DMS79 treated with DMSO at 0.1 percent for 48 hours (cell line): ENCODE measurements around the gene NAGPA.

Experiments
- DNase-seq: peaks from one replicate; lab custom pipeline; 2025; lab: John Stamatoyannopoulos, UW

Gene NAGPA

GRCh38 chr16:5002699-5003143, 31.0 kb downstream of the NAGPA start:
- DNase-seq, result no peak

- DNase-seq, result no peak
Observed at GRCh38 chr16:5001986-5002385, 31.7 kb downstream of the NAGPA start.

- DNase-seq, result no peak
Observed at GRCh38 chr16:5001571-5001970, 32.2 kb downstream of the NAGPA start.

GRCh38 chr16:5000573-5001001, 33.1 kb downstream of the NAGPA start:
- no peak for DNase-seq

DNA sequence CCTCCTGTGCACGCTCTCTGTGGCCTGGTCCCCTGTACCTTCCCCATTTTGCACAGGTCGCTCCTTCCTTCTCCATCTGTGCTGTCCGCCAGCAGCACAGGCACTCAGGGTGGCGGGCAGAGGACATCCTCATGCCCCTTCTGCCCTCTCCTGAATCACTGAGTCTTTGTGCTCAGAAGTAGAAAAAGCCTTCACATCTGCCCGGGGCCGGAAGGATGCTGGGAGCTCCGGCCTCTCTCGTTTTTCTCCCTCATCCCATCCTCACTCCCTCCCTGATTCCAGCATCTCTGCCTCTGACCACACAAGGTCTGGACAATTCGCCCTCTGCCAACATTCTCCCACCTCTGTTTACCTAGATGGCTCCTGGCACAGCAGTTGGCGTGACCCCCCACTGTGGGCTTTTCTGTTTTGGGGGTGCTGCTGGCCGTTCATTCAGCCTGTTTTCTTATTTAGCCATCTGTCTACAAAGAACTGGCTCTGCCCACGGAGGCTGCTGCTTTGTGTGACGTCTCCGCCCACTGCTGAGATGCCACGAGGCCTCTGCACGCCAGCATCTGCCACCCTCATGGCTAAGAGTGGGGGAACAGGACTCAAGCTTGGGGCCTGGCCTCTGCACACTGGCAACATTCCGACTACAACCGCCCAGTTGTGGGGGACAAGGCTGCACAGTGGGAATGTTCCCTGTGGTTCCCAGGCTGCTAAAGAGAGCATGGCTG, 38.9 kb downstream of the NAGPA start:
- DNase-seq, result no peak

DNA sequence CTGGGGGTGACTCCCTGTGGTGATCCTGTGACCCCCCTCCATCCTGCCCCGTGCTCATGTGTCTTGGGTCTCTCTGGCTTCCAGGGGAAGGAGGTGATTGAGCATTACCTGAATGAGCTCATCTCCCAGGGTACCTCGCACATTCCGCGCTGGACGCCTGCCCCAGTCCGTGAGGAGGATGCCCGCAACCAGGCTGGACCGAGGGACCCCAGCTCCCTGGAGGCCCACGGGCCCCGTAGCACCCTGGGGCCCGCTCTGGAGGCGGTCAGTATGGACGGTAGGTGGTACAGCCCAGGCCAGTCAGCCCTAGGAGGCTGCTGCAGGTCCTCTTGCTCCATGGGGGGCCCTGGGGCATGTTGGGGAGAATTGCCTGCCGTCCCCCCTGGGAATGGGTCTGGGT, 42.0 kb downstream of the NAGPA start:
- DNase-seq, result no peak

GRCh38 chr16:4990415-4990814, 43.3 kb downstream of the NAGPA start:
- DNase-seq, result no peak

GRCh38 chr16:4989391-4990006, 44.2 kb downstream of the NAGPA start:
- no peak for DNase-seq

- DNase-seq, result no peak
Observed at GRCh38 chr16:4988647-4989046, 45.1 kb downstream of the NAGPA start.

- peak; percentile 27 for DNase-seq
Observed at GRCh38 chr16:4987580-4988374, 46.0 kb downstream of the NAGPA start.

GRCh38 chr16:4987250-4987579, 46.5 kb downstream of the NAGPA start:
- no peak for DNase-seq

DNA sequence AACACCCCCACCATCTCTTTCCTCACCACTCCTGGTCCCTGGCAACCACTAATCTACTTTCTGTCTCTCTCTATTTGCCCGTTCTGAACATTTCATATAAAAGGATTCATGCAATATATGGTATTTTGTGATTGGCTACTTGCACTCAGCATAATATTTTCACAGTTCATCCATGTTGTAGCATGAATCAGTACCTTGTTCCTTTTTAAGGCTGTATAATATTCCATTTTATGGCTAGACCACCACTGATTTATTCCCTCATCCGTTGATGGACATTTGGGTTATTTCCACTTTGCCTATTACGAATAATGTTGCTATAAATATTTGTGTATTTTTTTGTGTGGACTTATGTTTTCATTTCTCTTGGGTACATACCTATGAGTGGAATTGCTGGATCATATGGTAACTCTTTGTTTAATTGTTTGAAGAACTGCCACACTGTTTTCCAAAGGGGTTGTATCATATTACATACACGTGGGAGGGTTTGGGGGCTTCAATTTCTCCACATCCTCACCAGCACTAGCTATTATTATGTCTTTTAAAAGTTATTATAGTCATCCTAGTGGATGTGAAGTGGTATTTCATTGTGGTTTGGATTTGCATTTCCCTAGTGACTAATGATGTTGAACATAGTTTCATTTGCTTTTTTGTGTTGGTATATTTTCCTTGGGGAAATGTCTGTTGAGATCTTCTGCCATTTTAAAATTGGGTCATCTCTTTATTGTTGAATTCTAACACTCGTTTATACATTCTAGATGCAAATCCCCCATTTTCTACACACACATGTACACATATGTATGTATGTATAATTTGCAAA, 49.4 kb downstream of the NAGPA start:
- no peak for DNase-seq

DNA sequence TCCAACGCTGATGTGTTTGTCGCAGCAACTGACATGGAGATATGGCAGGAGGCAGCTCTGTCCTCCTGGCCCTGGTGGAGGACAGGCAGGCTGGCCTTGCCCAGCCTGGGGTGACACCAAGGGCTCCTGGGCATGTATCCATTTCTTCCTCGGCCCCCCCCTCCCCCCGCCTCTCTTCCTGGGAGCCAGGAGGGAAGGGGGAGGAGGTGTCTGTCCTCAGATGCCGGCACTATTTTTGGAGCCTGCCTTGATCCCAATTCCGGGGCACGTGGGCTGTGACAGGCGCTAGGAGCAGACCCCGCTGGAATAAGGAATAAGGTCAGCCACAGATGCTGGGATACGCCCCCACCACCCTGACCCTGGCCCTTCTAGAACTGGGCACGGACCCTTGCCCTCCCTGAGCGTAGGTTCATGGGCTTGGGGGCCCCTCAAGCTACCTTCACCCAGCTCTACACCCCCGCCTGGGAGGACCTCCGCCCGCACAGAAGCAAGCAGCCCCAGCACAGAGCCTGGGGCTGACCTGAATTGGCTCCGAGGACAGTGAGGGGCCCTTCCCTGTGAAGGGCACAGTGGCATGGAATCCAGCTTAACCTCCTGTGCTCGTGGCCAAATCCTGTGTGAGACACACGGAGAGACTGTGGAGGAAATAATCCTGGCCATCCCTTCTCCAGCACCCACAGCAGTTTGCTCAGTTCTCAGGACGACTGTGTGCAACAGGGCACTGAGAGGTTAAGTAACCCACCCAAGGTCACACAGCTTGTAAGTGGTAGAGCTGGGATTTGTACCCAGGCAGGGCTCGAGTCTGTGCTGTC, 51.5 kb downstream of the NAGPA start:
- no peak for DNase-seq

DNA sequence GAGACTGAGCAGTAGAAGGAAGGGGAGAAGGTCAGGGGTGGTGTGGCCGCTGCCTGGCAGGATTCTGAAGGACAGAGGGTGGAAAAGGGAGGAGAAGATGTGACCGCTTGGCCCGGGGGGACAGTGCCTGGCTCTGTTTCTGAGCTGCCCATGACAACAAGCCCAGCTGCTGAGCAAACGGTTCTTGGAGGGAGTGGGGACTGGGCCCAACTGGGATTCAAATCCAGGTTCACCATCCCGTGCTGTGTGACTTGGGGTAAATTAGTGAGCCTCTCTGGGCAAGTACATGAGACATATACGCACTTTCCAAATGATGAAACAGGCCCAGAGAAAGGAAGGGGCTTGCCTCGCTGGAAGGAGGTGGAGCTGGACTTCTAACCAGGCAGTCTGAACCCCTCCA, 52.3 kb downstream of the NAGPA start:
- DNase-seq, result no peak

DNA sequence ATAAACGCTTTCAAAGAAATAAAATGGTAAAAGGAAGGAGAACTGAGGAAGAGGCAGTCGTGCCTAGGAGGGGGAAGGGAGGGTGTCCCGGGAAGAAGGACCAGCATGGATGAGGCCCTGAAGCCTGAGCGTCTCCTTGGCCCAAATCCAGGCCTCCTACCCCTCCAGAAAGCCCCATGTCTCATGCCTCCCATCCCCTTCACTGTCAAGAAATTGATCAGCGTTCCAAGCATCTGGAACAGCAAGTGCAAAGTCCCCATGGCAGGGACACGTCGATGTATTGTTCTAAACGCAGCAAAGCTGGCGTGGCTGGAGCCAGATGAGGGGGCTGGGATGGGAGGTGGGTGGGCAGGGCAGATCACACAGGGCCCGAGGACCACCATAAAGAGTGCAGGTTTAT, 53.0 kb downstream of the NAGPA start:
- DNase-seq, result no peak

DNA sequence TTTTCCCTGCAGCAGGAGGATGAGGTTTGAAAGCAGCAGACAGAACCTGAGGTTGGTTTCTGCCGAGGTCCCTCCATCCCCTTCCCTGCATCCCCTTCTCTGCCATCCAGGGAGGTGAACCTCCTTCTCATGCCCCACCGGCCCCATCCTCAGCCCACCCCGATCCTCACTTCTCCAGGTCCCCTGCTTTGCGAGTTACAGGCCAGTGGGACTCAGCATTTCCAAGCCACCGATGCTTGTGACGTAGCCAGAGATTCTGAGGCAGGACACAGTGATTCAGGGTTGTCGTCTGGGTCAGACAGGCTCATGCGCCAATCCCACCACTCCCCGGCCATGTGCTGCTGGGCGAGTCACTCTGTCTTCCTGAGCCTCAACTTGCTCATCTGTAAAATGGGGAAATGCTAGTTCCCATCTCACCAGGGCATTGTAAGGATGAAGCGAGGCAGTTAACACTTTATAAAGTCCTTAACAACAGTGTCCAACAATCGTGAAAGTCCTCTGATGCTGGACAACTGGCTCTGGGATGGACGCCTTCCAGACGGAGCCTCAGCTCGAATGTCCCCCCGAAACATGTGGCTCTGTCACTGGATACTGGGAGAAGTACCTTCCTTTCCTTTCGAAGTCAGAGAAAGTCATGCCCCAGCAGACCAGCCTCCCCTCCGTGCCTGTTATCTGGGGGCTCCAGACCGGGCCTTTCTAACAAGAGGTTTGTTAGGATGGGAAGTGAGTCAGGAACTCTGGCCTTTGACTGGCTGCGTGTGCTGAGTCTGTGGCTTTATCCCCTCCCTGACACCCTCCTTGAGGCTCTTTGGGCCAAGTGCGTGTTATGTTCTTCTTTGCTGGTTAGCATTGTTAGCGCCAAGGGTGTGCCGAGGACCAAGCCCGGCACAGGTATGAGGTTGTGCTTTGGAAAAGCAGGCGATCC, 53.7 kb downstream of the NAGPA start:
- no peak for DNase-seq

- no peak for DNase-seq
Observed at GRCh38 chr16:4979164-4979563, 54.6 kb downstream of the NAGPA start.

DNA sequence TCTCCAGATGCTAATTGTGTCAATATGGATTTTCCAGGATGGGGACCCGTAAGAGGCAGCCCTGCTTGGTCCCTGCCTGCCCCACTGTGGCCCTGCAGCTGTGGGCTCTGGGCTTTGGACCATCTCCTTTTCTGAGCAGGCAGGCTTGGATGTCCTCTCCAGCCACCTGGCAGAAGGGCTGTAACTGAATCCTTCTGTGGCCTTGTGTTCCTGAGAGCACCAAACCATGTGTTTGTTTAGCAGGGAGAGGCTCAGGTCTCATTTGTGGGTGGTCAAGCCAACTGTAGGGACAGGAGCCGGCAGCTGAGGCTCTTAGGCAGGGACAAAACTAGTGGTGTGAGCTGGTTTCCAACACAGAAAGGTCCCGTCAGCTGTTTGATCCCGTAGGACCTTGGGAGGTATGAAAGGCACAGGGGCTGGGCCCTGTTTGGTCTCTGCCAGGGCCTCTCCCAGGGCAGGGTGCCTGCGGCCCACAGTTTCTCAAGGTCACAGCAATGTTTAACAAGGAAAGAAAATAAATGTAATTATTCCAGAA, 57.1 kb downstream of the NAGPA start:
- no peak for DNase-seq

DNA sequence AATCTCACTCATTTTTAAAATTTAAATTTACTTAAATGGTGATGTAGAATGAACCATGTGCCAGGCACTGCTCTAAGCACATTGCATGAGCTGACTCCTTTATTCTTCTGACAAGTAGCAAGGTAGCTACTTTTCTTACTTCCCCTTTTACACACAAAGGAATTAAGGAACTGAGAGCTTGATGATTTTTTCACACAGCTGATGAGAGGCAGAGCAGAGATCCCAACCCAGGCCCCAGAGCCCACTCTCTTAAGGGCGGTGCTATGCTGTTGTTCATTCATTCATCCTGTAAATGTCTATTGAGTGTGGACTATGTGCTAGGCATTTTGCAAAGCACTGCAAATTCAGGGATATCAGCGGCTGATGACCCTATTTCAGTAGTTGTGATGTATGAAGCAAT, 57.7 kb downstream of the NAGPA start:
- DNase-seq, result no peak
